Skeletal muscle tissue (tissue), 4 donors: ENCODE data around the gene CIAO1. TPM values are rescaled to one million over a fixed set of nuclear protein-coding genes. Genes with fewer than 3 reads are reported as not detected.
"Not testable (repeated sequence)": the region's sequence is repeated elsewhere in the genome, so short reads cannot be mapped to it uniquely, and the experiment has no call there.

Experiments used
- H3K27ac ChIP-seq: one replicate; pipeline ENCODE4 v1.7.0; 2013; ENCODE audit warnings: mild to moderate bottlenecking, low read depth, low read length, inconsistent platforms
- H3K27me3 ChIP-seq, 3 donors: one replicate each; pipeline ENCODE4 v1.7.0; 2013; ENCODE audit warnings: low read length in 3 of 3; ENCODE audit not compliant: control insufficient read depth in 3 of 3, insufficient read depth in 3 of 3
- H3K36me3 ChIP-seq, 3 donors: one replicate each; pipeline ENCODE4 v1.7.0; 2013; ENCODE audit warnings: low read length in 3 of 3; ENCODE audit not compliant: control insufficient read depth in 3 of 3, insufficient read depth in 3 of 3
- H3K4me1 ChIP-seq, 3 donors: one replicate each; pipeline ENCODE4 v1.7.0; 2013; ENCODE audit warnings: low read length in 3 of 3, mild to moderate bottlenecking in 3 of 3; ENCODE audit not compliant: control insufficient read depth in 3 of 3, insufficient read depth in 3 of 3
- H3K4me3 ChIP-seq, 3 donors: one replicate each; pipeline ENCODE4 v1.7.0; 2013; ENCODE audit warnings: low read length in 3 of 3
- H3K9ac ChIP-seq, 3 donors: one replicate each; pipeline ENCODE4 v1.7.0; 2013; ENCODE audit warnings: low read length in 3 of 3, mild to moderate bottlenecking in 3 of 3, moderate library complexity in 2 of 3, low read depth in 1 of 3
- H3K9me3 ChIP-seq, 3 donors: one replicate each; pipeline ENCODE4 v1.7.0; 2013; ENCODE audit warnings: low read length in 3 of 3; ENCODE audit not compliant: control insufficient read depth in 3 of 3
- total RNA-seq: library from RNA; depleted of rRNA; stranded (reverse); fragments of >200 nt; gene quantifications from one replicate; pipeline ENCODE4 v1.2.3, GENCODE V29; 2014
- donor health status: Osteomylitis.

The CIAO1 gene
- total RNA-seq, 1 donor from 2014 or later, result 51.1 TPM

GRCh38 chr2:96267159-96267971, 1.3 kb downstream of the CIAO1 start:
- Histone ChIP-seq H3K4me3 (peak overlapping the region; percentile 87 to 100 (median 99)), H3K4me1 (peaks cover 30 to 43% (median 37%) of the 10 kb centered on the region in 3 donors), H3K9ac (peak overlapping the region; percentile 2 to 97 (median 23)), H3K9me3 (no peaks in the 10 kb centered on the region), H3K36me3 (peaks cover 35 to 44% (median 42%) of the 10 kb centered on the region in 3 donors), H3K27me3 (no peaks in the 10 kb centered on the region), H3K27ac (no peak overlapping the region)

DNA sequence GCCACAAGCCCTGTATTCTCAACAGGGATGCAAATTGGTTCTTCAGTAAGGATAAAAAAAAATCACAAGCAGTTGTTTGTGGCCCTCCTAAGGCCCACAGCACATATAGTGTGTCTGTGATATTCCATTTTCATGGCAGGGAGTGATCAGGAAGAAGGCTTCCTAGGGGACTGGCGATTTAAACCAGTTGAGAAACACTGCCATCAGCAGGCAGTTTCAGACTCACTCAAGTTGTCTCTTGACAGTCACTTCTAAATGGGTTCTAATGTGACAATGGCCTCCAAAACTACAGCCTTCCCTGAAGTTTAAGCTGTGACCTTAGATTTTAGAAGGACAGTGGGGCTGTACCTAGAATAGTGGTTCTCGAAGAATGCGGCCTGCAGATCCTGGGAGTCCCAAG, 6.0 kb downstream of the CIAO1 start:
- Histone ChIP-seq H3K4me1 (peaks cover 6 to 7% (median 6%) of the 10 kb centered on the region in 3 donors), H3K36me3 (peaks cover 50 to 67% (median 61%) of the 10 kb centered on the region in 3 donors), H3K9me3 (no peaks in the 10 kb centered on the region), H3K9ac (no peak overlapping the region), H3K4me3 (no peak overlapping the region), H3K27ac (no peak overlapping the region), H3K27me3 (no peaks in the 10 kb centered on the region)

DNA sequence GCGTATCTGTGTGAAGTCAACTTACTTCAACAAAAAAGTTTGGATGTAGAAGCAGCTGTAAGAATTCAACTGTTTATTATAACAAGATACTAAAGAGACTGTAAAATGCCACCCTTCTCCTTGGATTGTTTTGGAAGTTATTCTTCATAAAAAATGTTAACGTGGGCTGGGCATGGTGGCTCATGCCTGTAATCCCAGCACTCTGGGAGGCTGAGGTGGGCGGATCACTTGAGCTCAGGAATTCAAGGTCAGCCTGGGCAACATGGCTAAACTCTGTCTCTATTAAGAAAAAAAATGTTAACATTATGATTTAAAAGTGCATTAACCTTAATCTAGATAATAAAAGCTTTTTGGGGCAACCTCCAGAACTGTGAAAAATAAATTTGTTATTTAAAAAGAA, 7.7 kb downstream of the CIAO1 start:
- H3K9ac ChIP-seq, result no peak overlapping the region
- H3K9me3 ChIP-seq, result no peaks in the 10 kb centered on the region
- H3K4me1 ChIP-seq, result no peaks in the 10 kb centered on the region
- H3K36me3 ChIP-seq, result peaks cover 52 to 68% (median 66%) of the 10 kb centered on the region in 3 donors
- H3K27ac ChIP-seq, result no peak overlapping the region
- no peaks in the 10 kb centered on the region for H3K27me3 ChIP-seq
- H3K4me3 ChIP-seq, result no peak overlapping the region

- H3K9ac ChIP-seq, result no peak overlapping the region
- H3K27ac ChIP-seq, result no peak overlapping the region
- H3K4me3 ChIP-seq, result no peak overlapping the region
- no peaks in the 10 kb centered on the region for H3K4me1 ChIP-seq
- H3K27me3 ChIP-seq, result no peaks in the 10 kb centered on the region
- no peaks in the 10 kb centered on the region for H3K9me3 ChIP-seq
- H3K36me3 ChIP-seq, result peaks cover 52 to 69% (median 66%) of the 10 kb centered on the region in 3 donors
Observed at GRCh38 chr2:96274355-96275056, 8.5 kb downstream of the CIAO1 start.

DNA sequence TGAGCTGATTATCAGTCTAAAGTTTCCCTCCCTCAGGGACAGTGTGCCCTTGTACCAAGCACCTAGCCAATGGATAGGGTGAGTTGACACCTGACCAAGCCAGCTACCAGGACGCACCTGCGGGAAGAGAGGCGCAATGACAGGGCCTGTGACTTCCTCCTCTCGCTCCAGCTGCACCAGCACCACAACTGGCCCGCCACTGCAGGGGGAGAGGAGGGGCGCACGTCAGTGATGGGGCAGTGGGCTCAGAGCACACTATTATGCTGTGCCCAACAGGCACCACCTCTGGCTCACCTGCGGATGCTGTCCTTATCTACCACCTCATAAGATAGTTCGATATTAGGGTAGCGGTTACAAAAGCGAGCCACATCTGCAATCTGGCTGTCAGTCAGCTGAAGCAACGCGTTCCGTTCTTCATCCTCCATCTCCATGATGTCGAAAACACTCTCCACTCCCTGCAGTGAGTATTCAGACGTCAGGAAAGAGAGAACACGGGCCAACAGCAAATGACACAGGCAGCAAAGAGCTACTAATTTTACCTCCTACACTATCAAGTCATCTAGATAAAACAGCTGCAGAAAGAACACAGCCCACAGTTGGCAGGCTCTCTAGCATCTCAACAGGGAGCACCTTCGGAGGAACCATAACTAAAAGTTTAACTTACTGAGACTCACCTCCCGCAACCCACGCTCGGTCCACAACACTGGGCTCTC, 10.9 kb downstream of the CIAO1 start:
- Histone ChIP-seq H3K27me3 (no peaks in the 10 kb centered on the region), H3K36me3 (peaks cover 57 to 70% (median 62%) of the 10 kb centered on the region in 3 donors), H3K9ac (no peak overlapping the region), H3K9me3 (no peaks in the 10 kb centered on the region), H3K4me3 (no peak overlapping the region), H3K27ac (no peak overlapping the region), H3K4me1 (no peaks in the 10 kb centered on the region)

DNA sequence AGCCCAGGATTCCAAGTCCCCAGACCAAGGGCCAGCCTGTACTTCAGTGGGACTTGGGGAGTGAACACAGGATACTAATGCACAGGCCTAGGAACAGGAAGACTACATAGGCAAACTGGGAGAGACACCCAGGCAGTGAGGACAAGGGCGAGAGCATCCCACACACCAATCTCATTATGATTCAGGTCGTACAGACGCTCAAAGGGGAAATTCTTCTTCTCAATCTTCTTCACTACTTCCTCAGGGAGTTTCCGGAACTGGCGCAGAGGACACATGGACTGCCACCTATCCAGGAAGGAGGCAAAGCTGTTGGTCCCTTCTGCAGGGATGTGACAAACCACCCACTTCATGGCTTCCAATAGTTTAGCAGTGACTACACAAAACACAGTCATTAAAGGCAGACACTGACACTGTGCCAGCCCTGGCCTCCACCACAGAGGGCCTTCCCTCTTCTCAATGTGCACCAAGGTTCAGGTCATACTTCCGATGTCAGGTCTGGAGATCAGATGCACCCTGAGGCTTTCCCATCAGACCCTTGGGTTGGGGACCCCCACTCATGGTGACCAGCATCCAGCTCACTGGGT, 21.3 kb downstream of the CIAO1 start:
- H3K9me3 ChIP-seq, result no peaks in the 10 kb centered on the region
- H3K27me3 ChIP-seq, result no peaks in the 10 kb centered on the region
- peaks cover 95 to 99% (median 98%) of the 10 kb centered on the region in 3 donors for H3K36me3 ChIP-seq
- H3K4me3 ChIP-seq, result no peak overlapping the region
- no peak overlapping the region for H3K9ac ChIP-seq
- no peaks in the 10 kb centered on the region for H3K4me1 ChIP-seq
- no peak overlapping the region for H3K27ac ChIP-seq

DNA sequence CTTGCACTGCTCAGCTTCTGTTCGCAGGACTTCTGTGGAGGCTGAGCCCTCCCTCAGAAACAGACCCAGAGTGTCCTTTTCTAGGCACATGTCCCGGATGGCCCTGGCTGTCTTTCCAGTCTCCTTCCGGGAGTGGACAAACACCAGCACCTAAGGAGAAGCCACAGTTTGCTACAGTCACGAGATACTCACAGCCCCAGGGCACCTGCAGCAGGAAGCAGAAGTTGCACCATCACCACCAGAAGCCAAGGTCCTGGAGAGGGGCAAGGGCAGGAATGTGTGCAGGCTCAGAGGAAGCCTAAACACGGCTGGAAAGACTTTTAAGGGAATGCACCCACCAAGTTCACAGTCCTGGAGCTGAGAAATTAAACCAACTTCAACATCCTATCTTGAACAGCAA, 25.7 kb downstream of the CIAO1 start:
- H3K27ac ChIP-seq, result no peak overlapping the region
- H3K36me3 ChIP-seq, result peaks cover 87 to 98% (median 96%) of the 10 kb centered on the region in 3 donors
- H3K27me3 ChIP-seq, result no peaks in the 10 kb centered on the region
- H3K9me3 ChIP-seq, result no peaks in the 10 kb centered on the region
- H3K9ac ChIP-seq, result no peak overlapping the region
- H3K4me1 ChIP-seq, result no peaks in the 10 kb centered on the region
- H3K4me3 ChIP-seq, result no peak overlapping the region

DNA sequence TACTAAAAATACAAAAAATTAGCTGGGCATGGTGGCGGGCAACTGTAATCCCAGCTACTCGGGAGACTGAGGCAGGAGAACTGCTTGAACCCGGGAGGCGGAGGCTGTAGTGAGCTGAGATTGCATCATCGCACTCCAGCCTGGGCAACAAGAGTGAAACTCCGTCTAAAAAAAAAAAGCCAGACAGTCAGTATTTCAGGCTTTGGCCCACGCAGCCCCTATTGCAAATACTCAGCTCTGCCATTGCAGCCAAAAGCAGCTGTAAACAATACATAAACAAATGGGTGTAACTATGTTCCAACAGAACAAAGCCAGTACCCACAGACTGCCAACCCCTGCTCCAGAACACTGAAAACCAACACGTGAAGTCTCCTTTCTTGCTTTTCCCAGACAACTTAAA, 28.2 kb downstream of the CIAO1 start:
- not testable (repeated sequence) for H3K4me3 ChIP-seq, H3K27ac ChIP-seq, H3K9me3 ChIP-seq, H3K9ac ChIP-seq, H3K4me1 ChIP-seq, H3K27me3 ChIP-seq
- peaks cover 86 to 98% (median 96%) of the 10 kb centered on the region in 3 donors for H3K36me3 ChIP-seq

GRCh38 chr2:96296925-96297324, 30.9 kb downstream of the CIAO1 start:
- Histone ChIP-seq H3K9ac (no peak overlapping the region), H3K4me1 (no peaks in the 10 kb centered on the region), H3K9me3 (no peaks in the 10 kb centered on the region), H3K4me3 (no peak overlapping the region), H3K36me3 (peaks cover 79 to 94% (median 93%) of the 10 kb centered on the region in 3 donors), H3K27me3 (no peaks in the 10 kb centered on the region), H3K27ac (no peak overlapping the region)
